MM.1S (cell line): ENCODE measurements around the gene DNAH11.

Source experiments
- DNase-seq: peaks from one replicate; pipeline ENCODE4 v3.0.0-alpha.2; 2015
- H2AFZ ChIP-seq: fragments of 300-600 bp; sonication (generic); 2 replicates; pipeline ENCODE4 v1.6.0; 2016; ENCODE audit warnings: antibody characterized with exemption, low read length
- H3F3A ChIP-seq: fragments of 300-600 bp; sonication (generic); 2 replicates; pipeline ENCODE4 v1.6.1; 2016; ENCODE audit warnings: mild to moderate bottlenecking, antibody characterized with exemption, low read length, moderate library complexity, mixed read lengths; ENCODE audit not compliant: insufficient read depth
- H3K27ac ChIP-seq: fragments of 300-600 bp; sonication (generic); 2 replicates; pipeline ENCODE4 v1.5.1; 2016; ENCODE audit warnings: mild to moderate bottlenecking, low read length
- H3K27me3 ChIP-seq: fragments of 300-600 bp; sonication (generic); replicated peaks from 2 replicates; pipeline ENCODE4 v1.6.0; 2016; ENCODE audit warnings: low read length; ENCODE audit not compliant: insufficient read depth
- H3K36me3 ChIP-seq: fragments of 300-600 bp; sonication (generic); replicated peaks from 2 replicates; pipeline ENCODE4 v1.6.1; 2016; ENCODE audit warnings: mild to moderate bottlenecking, low read length, mixed read lengths; ENCODE audit not compliant: insufficient read depth
- H3K4me1 ChIP-seq: fragments of 300-600 bp; sonication (generic); 2 replicates; pipeline ENCODE4 v1.6.1; 2016; ENCODE audit warnings: low read length, mixed read lengths
- H3K4me2 ChIP-seq: fragments of 300-600 bp; sonication (generic); 2 replicates; pipeline ENCODE4 v1.6.0; 2016; ENCODE audit warnings: low read depth, low read length
- H3K4me3 ChIP-seq: fragments of 300-600 bp; sonication (generic); 2 replicates; pipeline ENCODE4 v1.5.1; 2016; ENCODE audit warnings: low read length, mixed read lengths
- H3K79me2 ChIP-seq: fragments of 300-600 bp; sonication (generic); 2 replicates; pipeline ENCODE4 v1.6.1; 2016; ENCODE audit warnings: mixed run types, low read length, mixed read lengths
- H3K9ac ChIP-seq: fragments of 300-600 bp; sonication (generic); 2 replicates; pipeline ENCODE4 v1.6.1; 2016; ENCODE audit warnings: low read length, mixed read lengths
- H3K9me2 ChIP-seq: fragments of 300-600 bp; sonication (generic); replicated peaks from 2 replicates; pipeline ENCODE4 v1.6.1; 2016; ENCODE audit warnings: mild to moderate bottlenecking, low read length, mixed read lengths; ENCODE audit not compliant: insufficient read depth
- H3K9me3 ChIP-seq: fragments of 300-600 bp; sonication (generic); replicated peaks from 2 replicates; pipeline ENCODE4 v1.6.1; 2016; ENCODE audit warnings: mild to moderate bottlenecking, low read length, mixed read lengths; ENCODE audit not compliant: insufficient read depth
- H4K20me1 ChIP-seq: fragments of 300-600 bp; sonication (generic); 2 replicates; pipeline ENCODE4 v1.6.1; 2016; ENCODE audit warnings: mild to moderate bottlenecking, low read length, moderate library complexity, mixed read lengths; ENCODE audit not compliant: insufficient read depth
- EZH2 ChIP-seq: fragments of 300-600 bp; sonication (generic); optimal IDR thresholded peaks from 2 replicates; pipeline ENCODE3; 2017; ENCODE audit warnings: low read depth, mild to moderate bottlenecking, antibody characterized with exemption, low read length, mixed read lengths
- EZH2phosphoT487 ChIP-seq: fragments of 300-600 bp; sonication (generic); IDR thresholded peaks from 2 replicates; pipeline ENCODE4 v1.6.1; 2018; ENCODE audit warnings: antibody characterized with exemption, low read length
- TF ChIP-seq, protein P1 (sequence below): fragments of 300-600 bp; sonication (generic); IDR thresholded peaks from 2 replicates; pipeline ENCODE4 v1.5.1; 2016; ENCODE audit warnings: antibody characterized with exemption, low read length, mixed read lengths

Gene DNAH11

GRCh38 chr7:21916176-21916575 is 373.3 kb downstream of the DNAH11 start:
- Histone ChIP-seq H3K9me2 (no peaks in the 10 kb centered on the region), H3K79me2 (peaks cover 49% of the 10 kb centered on the region), H3K4me1 (no peaks in the 10 kb centered on the region), H3K9me3 (no peaks in the 10 kb centered on the region), H3K4me2 (no peak overlapping the region), H3K9ac (no peak overlapping the region), H3K27me3 (no peaks in the 10 kb centered on the region), H3K27ac (no peak overlapping the region), H4K20me1 (no peaks in the 10 kb centered on the region), H3F3A (no peaks in the 10 kb centered on the region), H2AFZ (no peak overlapping the region), H3K4me3 (no peak overlapping the region), H3K36me3 (no peaks in the 10 kb centered on the region)
- TF ChIP-seq EZH2 (no peak), EZH2phosphoT487 (no peak)
- TF ChIP-seq, protein P1, sequence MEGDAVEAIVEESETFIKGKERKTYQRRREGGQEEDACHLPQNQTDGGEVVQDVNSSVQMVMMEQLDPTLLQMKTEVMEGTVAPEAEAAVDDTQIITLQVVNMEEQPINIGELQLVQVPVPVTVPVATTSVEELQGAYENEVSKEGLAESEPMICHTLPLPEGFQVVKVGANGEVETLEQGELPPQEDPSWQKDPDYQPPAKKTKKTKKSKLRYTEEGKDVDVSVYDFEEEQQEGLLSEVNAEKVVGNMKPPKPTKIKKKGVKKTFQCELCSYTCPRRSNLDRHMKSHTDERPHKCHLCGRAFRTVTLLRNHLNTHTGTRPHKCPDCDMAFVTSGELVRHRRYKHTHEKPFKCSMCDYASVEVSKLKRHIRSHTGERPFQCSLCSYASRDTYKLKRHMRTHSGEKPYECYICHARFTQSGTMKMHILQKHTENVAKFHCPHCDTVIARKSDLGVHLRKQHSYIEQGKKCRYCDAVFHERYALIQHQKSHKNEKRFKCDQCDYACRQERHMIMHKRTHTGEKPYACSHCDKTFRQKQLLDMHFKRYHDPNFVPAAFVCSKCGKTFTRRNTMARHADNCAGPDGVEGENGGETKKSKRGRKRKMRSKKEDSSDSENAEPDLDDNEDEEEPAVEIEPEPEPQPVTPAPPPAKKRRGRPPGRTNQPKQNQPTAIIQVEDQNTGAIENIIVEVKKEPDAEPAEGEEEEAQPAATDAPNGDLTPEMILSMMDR, result no peak
- DNase-seq, result no peak

GRCh38 chr7:21916629-21917028 is 373.8 kb downstream of the DNAH11 start:
- peaks cover 3% of the 10 kb centered on the region; the same call in 1 of the 2 replicates for H4K20me1 ChIP-seq

DNA sequence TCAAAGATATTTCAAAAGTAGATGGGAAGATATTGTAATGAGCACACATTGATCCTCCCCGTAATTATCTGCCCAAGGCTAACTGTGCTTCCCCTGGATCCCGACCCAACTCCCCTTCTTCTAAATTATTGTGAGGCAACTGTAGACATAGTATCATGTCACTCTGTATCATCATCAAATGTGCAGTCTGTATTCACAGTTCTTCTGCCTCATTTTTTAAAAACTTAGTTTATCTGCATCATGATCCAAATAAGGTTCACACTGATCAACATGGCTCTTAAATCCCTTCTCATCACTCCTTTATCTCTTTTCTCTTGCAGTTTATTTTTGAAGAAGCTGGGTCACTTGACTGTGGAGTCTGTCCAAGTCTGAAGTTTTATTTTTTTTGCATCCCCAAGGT is 375.4 kb downstream of the DNAH11 start:
- Histone ChIP-seq H3K4me3 (no peak overlapping the region), H3K9me2 (no peaks in the 10 kb centered on the region), H3K79me2 (peaks cover 65% of the 10 kb centered on the region), H3K27ac (no peak overlapping the region), H3K27me3 (no peaks in the 10 kb centered on the region), H2AFZ (no peak overlapping the region), H4K20me1 (peaks cover 13% of the 10 kb centered on the region), H3K4me2 (no peak overlapping the region), H3K36me3 (no peaks in the 10 kb centered on the region), H3K9me3 (no peaks in the 10 kb centered on the region), H3F3A (no peaks in the 10 kb centered on the region), H3K4me1 (no peaks in the 10 kb centered on the region), H3K9ac (no peak overlapping the region)
- no peak for TF ChIP-seq EZH2phosphoT487
- no peak for DNase-seq

More at GRCh38 chr7:21916629-21917028, 373.8 kb downstream of the DNAH11 start:
- no peaks in the 10 kb centered on the region for H3K27me3 ChIP-seq
- no peak overlapping the region for H3K9ac ChIP-seq
- no peak overlapping the region for H2AFZ ChIP-seq
- H3K36me3 ChIP-seq, result no peaks in the 10 kb centered on the region
- peaks cover 54% of the 10 kb centered on the region for H3K79me2 ChIP-seq
- H3K4me1 ChIP-seq, result no peaks in the 10 kb centered on the region
- TF ChIP-seq, protein P1, result no peak
- TF ChIP-seq EZH2phosphoT487 (no peak), EZH2 (no peak)
- no peak overlapping the region for H3K4me2 ChIP-seq
- H3K27ac ChIP-seq, result no peak overlapping the region
- H3F3A ChIP-seq, result no peaks in the 10 kb centered on the region
- no peak for DNase-seq
- no peaks in the 10 kb centered on the region for H3K9me2 ChIP-seq
- no peaks in the 10 kb centered on the region for H3K9me3 ChIP-seq
- H3K4me3 ChIP-seq, result no peak overlapping the region

DNA sequence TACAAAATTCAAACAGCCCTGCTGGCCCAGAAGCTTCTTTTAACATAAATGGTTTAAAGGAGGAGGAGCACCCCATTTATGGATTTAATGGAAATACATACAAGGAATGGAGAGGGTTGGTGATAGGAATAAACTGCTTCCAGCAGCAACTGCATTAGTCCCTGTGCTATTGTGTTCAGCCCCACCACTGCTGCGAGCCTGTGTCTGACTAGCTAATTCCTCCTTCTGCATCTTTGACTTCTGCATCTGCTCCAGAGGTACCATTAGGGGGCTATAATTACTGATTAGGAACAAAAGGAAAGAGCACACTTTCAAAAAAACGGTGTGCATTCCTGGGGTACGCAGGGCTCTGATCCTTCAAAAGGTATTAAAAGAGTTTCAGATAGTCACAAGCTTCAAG is 378.1 kb downstream of the DNAH11 start:
- Histone ChIP-seq H3K4me1 (no peaks in the 10 kb centered on the region), H4K20me1 (peaks cover 18% of the 10 kb centered on the region), H3K79me2 (peaks cover 87% of the 10 kb centered on the region), H3K4me2 (no peak overlapping the region), H3K9me2 (no peaks in the 10 kb centered on the region), H3K9me3 (no peaks in the 10 kb centered on the region), H3K9ac (no peak overlapping the region), H3K27ac (no peak overlapping the region), H2AFZ (no peak overlapping the region), H3F3A (no peaks in the 10 kb centered on the region), H3K27me3 (no peaks in the 10 kb centered on the region), H3K36me3 (no peaks in the 10 kb centered on the region; the same call in 1 of the 2 replicates), H3K4me3 (no peak overlapping the region)
- DNase-seq, result no peak
- TF ChIP-seq EZH2phosphoT487 (no peak), EZH2 (no peak)
- TF ChIP-seq, protein P1, result no peak
